ENCODE data around the gene CHST5.
"Not testable (repeated sequence)": the region's sequence is repeated elsewhere in the genome, so short reads cannot be mapped to it uniquely, and the experiment has no call there.

DNA sequence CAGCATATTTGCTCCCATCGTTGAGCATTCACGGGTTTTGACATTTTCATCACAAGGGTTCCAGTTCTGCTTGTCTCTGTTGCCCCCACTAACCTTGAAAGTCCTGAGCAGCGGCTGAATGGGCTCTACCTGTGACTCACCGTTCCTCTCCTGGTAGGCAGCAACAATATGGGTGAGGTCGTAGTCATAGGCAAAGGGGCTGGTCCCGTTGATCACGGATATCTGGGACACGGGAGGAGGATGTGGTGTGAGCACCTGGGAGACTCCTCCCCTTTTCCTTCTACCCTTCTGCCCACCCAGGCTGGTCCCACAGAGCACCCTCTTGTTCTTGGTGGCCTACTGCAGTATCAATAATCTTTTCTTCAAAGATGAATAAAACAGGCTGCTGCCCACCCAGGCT is 6.6 kb upstream of the CHST5 start:
- TF ChIP-seq, protein P1, sequence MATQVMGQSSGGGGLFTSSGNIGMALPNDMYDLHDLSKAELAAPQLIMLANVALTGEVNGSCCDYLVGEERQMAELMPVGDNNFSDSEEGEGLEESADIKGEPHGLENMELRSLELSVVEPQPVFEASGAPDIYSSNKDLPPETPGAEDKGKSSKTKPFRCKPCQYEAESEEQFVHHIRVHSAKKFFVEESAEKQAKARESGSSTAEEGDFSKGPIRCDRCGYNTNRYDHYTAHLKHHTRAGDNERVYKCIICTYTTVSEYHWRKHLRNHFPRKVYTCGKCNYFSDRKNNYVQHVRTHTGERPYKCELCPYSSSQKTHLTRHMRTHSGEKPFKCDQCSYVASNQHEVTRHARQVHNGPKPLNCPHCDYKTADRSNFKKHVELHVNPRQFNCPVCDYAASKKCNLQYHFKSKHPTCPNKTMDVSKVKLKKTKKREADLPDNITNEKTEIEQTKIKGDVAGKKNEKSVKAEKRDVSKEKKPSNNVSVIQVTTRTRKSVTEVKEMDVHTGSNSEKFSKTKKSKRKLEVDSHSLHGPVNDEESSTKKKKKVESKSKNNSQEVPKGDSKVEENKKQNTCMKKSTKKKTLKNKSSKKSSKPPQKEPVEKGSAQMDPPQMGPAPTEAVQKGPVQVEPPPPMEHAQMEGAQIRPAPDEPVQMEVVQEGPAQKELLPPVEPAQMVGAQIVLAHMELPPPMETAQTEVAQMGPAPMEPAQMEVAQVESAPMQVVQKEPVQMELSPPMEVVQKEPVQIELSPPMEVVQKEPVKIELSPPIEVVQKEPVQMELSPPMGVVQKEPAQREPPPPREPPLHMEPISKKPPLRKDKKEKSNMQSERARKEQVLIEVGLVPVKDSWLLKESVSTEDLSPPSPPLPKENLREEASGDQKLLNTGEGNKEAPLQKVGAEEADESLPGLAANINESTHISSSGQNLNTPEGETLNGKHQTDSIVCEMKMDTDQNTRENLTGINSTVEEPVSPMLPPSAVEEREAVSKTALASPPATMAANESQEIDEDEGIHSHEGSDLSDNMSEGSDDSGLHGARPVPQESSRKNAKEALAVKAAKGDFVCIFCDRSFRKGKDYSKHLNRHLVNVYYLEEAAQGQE (IDR thresholded peaks at IDR 0.05; ENCODE audit: low read depth, low read length) = not testable (repeated sequence)
- TF ChIP-seq, protein P2, sequence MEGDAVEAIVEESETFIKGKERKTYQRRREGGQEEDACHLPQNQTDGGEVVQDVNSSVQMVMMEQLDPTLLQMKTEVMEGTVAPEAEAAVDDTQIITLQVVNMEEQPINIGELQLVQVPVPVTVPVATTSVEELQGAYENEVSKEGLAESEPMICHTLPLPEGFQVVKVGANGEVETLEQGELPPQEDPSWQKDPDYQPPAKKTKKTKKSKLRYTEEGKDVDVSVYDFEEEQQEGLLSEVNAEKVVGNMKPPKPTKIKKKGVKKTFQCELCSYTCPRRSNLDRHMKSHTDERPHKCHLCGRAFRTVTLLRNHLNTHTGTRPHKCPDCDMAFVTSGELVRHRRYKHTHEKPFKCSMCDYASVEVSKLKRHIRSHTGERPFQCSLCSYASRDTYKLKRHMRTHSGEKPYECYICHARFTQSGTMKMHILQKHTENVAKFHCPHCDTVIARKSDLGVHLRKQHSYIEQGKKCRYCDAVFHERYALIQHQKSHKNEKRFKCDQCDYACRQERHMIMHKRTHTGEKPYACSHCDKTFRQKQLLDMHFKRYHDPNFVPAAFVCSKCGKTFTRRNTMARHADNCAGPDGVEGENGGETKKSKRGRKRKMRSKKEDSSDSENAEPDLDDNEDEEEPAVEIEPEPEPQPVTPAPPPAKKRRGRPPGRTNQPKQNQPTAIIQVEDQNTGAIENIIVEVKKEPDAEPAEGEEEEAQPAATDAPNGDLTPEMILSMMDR (IDR thresholded peaks at IDR 0.05) = not testable (repeated sequence)
- not testable (repeated sequence) for TF ChIP-seq TEAD4 (IDR thresholded peaks at IDR 0.05; ENCODE audit: borderline replicate concordance, insufficient read depth); EP300 (IDR thresholded peaks at IDR 0.05; ENCODE audit: borderline replicate concordance in 1 of 2, low read depth in 1 of 2, low read length in 1 of 2); RFX5 (IDR thresholded peaks at IDR 0.05; ENCODE audit: low read length); GABPA (IDR thresholded peaks at IDR 0.05; ENCODE audit: low read depth); YY1 (IDR thresholded peaks at IDR 0.05; ENCODE audit: low read depth); POLR2AphosphoS5 (IDR thresholded peaks at IDR 0.05; ENCODE audit: low read depth, low read length); SMC3 (IDR thresholded peaks at IDR 0.05; ENCODE audit: low read depth, low read length); RAD21 (IDR thresholded peaks at IDR 0.05; ENCODE audit: low read length); NRF1 (IDR thresholded peaks at IDR 0.05; ENCODE audit: low read depth, low read length)
- TF ChIP-seq, protein P3, sequence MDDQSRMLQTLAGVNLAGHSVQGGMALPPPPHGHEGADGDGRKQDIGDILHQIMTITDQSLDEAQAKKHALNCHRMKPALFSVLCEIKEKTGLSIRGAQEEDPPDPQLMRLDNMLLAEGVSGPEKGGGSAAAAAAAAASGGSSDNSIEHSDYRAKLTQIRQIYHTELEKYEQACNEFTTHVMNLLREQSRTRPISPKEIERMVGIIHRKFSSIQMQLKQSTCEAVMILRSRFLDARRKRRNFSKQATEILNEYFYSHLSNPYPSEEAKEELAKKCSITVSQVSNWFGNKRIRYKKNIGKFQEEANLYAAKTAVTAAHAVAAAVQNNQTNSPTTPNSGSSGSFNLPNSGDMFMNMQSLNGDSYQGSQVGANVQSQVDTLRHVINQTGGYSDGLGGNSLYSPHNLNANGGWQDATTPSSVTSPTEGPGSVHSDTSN (IDR thresholded peaks at IDR 0.05) = not testable (repeated sequence)

All from SK-N-SH (cell line).